H1 (cell line): ENCODE data around the gene MARK3. TPM values are rescaled to one million over a fixed set of nuclear protein-coding genes. Genes with fewer than 3 reads are reported as not detected.

Source experiments
- ATF2 ChIP-seq: IDR thresholded peaks from 2 replicates; pipeline ENCODE4 v1.6.1; 2012; ENCODE audit warnings: low read length, inconsistent platforms
- polyA plus RNA-seq, 7 experiments: library from polyadenylated mRNA; depleted of rRNA in 3 of 7; stranded (reverse) in 5 of 7; unstranded in 2 of 7; fragments of >200 nt in 5 of 7; fragments of 200-250 nt in 2 of 7; gene quantifications; 1 replicate in 5 of 7; 2 replicates in 1 of 7; 4 replicates in 1 of 7; pipeline versions ENCODE4 v1.2.1 to v1.2.3, GENCODE V29; 2011 to 2013; ENCODE audit warnings: missing spikeins in 2 of 7, mixed read lengths in 2 of 7
- total RNA-seq: library from RNA; stranded (reverse); fragmentation: NEBNext Ultra II Directional; extraction: Animal tissue kit (Norgen Biotek cat#: 25700); gene quantifications from 2 replicates; pipeline ENCODE4 v1.2.1, GENCODE V29; 2021

Gene MARK3
- total and polyA plus RNA-seq, 2 of the 8 experiments (the other 6 are each of a cell fraction or from before 2014, with no cell fraction given): 39.4 to 76.9 TPM

- TF ChIP-seq ATF2: no peak
- TF ChIP-seq, all 59 proteins: peak for 0
Observed at GRCh38 chr14:103393070-103393469, 7.9 kb downstream of the MARK3 start (continued).
